ENCODE measurements around the gene DCN. TPM values are rescaled to one million over a fixed set of nuclear protein-coding genes. Genes with fewer than 3 reads are reported as not detected.
A peak's percentile ranks its signal among the peaks of the same experiment; 100 is the strongest.

DCN gene
- total and polyA plus RNA-seq, 8 donors, result 28.9 to 217 (median 51.3) TPM

GRCh38 chr12:91180582-91181395 lies 1.8 kb downstream of the DCN start:
- Histone ChIP-seq H3K27me3 (no peaks in the 10 kb centered on the region), H3K27ac (peak overlapping the region in 1 of 4 donors; percentile 7), H3K36me3 (no peaks in the 10 kb centered on the region), H3K4me1 (no peaks in the 10 kb centered on the region), H3K9me3 (no peaks in the 10 kb centered on the region), H3K4me3 (no peak overlapping the region)
- no peak for DNase-seq
- intact Hi-C loops (cut with DNase I), result no loop called here
- TF ChIP-seq CTCF (IDR thresholded peaks at IDR 0.05), result no peak
- ATAC-seq, result peak in 2 of 4 donors; percentile 65 to 66
- FAIRE-seq, result no peak
- WGBS, 2 donors, result 24 to 26% methylated on average over 4 of the region's 4 CpGs

GRCh38 chr12:91179966-91180561 lies 2.6 kb downstream of the DCN start:
- WGBS, 2 donors, result 66 to 75% methylated on average over 5 of the region's 5 CpGs
- Histone ChIP-seq H3K4me1 (no peaks in the 10 kb centered on the region), H3K36me3 (no peaks in the 10 kb centered on the region), H3K27me3 (no peaks in the 10 kb centered on the region), H3K9me3 (no peaks in the 10 kb centered on the region), H3K27ac (peak overlapping the region in 1 of 4 donors; percentile 23), H3K4me3 (no peak overlapping the region)
- no peak for TF ChIP-seq CTCF (IDR thresholded peaks at IDR 0.05)
- ATAC-seq (no peak), DNase-seq (no peak), FAIRE-seq (no peak)
- intact Hi-C loops (cut with DNase I), result no loop called here

GRCh38 chr12:91179315-91179714 lies 3.3 kb downstream of the DCN start:
- Histone ChIP-seq H3K9me3 (no peaks in the 10 kb centered on the region), H3K27ac (peak overlapping the region in 1 of 4 donors; percentile 39), H3K4me1 (no peaks in the 10 kb centered on the region), H3K4me3 (no peak overlapping the region), H3K36me3 (no peaks in the 10 kb centered on the region), H3K27me3 (no peaks in the 10 kb centered on the region)
- FAIRE-seq (no peak), ATAC-seq (peak in 2 of 4 donors; percentile 14 to 26), DNase-seq (no peak)
- 60 to 66% methylated on average over 7 of the region's 7 CpGs for WGBS, 2 donors
- intact Hi-C loops (cut with DNase I), result no loop called here
- no peak for TF ChIP-seq CTCF (IDR thresholded peaks at IDR 0.05)

GRCh38 chr12:91178781-91179180 lies 3.8 kb downstream of the DCN start:
- 40 to 67% methylated on average over 1 of the region's 1 CpG for WGBS, 2 donors
- no peaks in the 10 kb centered on the region for H3K27me3 ChIP-seq

More at GRCh38 chr12:91178781-91179180, 3.8 kb downstream of the DCN start:
- H3K9me3 ChIP-seq, result no peaks in the 10 kb centered on the region
- no peaks in the 10 kb centered on the region for H3K4me1 ChIP-seq
- no peak for TF ChIP-seq CTCF (IDR thresholded peaks at IDR 0.05)
- H3K4me3 ChIP-seq, result no peak overlapping the region
- no peak for FAIRE-seq
- H3K27ac ChIP-seq, result peak overlapping the region in 1 of 4 donors; percentile 39
- no peaks in the 10 kb centered on the region for H3K36me3 ChIP-seq
- no peak for ATAC-seq
- DNase-seq, result no peak
- intact Hi-C loops (cut with DNase I), result no loop called here
